GM18507 (cell line): ENCODE measurements around the gene MON1A.

Experiments
- DNase-seq: peaks from one replicate; pipeline ENCODE4 v3.0.0; 2011; ENCODE audit warnings: low read depth; ENCODE audit not compliant: insufficient read length; ENCODE audit errors: extremely low spot score
- FAIRE-seq: peaks from 2 replicates; lab custom pipeline; 2011; peaks lifted over from hg19 to GRCh38; lab: Jason Lieb, UNC

MON1A gene

DNA sequence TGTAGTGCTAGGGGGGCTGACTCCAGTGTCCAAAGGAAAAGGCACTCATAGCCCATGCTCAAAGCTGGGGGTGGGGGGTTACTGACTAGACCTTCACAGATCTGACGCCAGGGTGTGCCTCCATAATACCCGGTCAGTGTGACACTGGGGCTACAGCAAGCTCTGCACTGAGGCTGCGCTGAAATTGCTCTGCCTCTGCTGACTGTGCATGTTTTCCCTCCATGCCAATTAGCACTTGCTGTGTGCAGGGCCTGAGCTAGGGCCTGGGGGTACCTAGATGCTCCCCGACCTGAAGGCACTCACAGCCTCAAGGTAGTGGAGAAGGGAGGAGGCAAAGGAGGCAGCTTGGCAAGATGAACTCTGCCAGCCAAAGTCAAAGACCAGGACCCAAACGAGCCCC lies 65.1 kb downstream of the MON1A start:
- no peak for FAIRE-seq
- no peak for DNase-seq

DNA sequence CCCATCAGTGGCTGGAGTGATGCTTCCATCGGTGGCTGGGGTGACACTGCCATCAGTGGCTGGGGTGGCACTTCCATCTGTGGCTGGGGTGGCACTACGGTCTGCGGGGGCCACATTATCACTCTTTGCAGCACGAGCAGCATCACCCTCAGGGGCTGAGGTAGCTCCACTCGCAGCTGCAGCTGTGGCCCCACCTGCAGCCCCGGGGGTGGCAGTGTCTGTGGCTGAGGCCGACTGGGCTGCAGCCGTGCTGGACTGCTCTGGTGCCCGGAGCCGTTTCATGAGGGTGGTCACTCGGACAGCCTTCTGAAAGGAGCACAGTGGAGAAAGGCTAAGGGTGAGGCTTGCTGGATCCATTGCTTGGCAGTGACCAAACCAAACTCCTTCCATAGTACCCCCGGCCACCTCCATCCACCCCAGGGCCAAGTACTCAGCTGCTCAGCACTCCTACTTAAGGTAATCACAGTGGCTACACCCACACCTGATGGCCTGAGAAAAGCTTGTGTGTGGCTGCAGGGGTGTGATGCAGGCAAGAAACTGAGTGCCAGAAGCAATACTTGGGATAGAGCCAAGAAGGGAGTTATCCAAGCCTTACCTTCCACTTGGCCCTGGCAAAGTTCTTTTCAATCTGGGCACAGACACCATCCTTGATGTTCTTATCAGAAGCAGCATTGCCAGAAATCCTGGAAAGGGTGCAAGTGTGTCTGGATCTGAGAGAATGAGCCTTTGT lies 69.9 kb downstream of the MON1A start:
- FAIRE-seq (no peak), DNase-seq (no peak)
